Fibroblast of lung (primary cell): Measurements from ENCODE around the gene DOCK4.

Experiments used
- EZH2 ChIP-seq: IDR thresholded peaks from 2 replicates; pipeline ENCODE4 v1.5.1; 2012; ENCODE audit warnings: low read length, control low read depth, mild to moderate bottlenecking; ENCODE audit errors: missing control alignments
- TF ChIP-seq, protein P1 (sequence below), 2 donors: IDR thresholded peaks in 1 of 2; conservative IDR thresholded peaks in 1 of 2; 1 replicate in 1 of 2; 2 replicates in 1 of 2; pipeline ENCODE4 v1.5.1; 2011 to 2012; ENCODE audit warnings: low read length in 2 of 2, control low read depth in 1 of 2, inconsistent platforms in 1 of 2, low read depth in 1 of 2, mild to moderate bottlenecking in 1 of 2

- TF ChIP-seq, protein P1, sequence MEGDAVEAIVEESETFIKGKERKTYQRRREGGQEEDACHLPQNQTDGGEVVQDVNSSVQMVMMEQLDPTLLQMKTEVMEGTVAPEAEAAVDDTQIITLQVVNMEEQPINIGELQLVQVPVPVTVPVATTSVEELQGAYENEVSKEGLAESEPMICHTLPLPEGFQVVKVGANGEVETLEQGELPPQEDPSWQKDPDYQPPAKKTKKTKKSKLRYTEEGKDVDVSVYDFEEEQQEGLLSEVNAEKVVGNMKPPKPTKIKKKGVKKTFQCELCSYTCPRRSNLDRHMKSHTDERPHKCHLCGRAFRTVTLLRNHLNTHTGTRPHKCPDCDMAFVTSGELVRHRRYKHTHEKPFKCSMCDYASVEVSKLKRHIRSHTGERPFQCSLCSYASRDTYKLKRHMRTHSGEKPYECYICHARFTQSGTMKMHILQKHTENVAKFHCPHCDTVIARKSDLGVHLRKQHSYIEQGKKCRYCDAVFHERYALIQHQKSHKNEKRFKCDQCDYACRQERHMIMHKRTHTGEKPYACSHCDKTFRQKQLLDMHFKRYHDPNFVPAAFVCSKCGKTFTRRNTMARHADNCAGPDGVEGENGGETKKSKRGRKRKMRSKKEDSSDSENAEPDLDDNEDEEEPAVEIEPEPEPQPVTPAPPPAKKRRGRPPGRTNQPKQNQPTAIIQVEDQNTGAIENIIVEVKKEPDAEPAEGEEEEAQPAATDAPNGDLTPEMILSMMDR (conservative IDR thresholded peaks at IDR 0.05 in 1 of 2, IDR thresholded peaks at IDR 0.05 in 1 of 2; ENCODE audit: low read depth in 1 of 2, low read length in 2 of 2): no peak
- TF ChIP-seq EZH2: no peak
Measured at GRCh38 chr7:112103246-112103645, 103.0 kb downstream of the DOCK4 start.
